ENCODE results near the gene CACNA2D4. TPM values are rescaled to one million over a fixed set of nuclear protein-coding genes. Genes with fewer than 3 reads are reported as not detected.

CACNA2D4 gene
- total RNA-seq, 4 donors from 2014 or later: 1.4 to 3.3 (median 3.0) TPM

GRCh38 chr12:1766110-1766509, 152.3 kb downstream of the CACNA2D4 start:
- Histone ChIP-seq H3K4me1 (peaks cover 0 to 8% (median 0%) of the 10 kb centered on the region in 3 donors), H3K4me3 (no peak overlapping the region), H3K27ac (no peak overlapping the region), H3K36me3 (peaks cover 0 to 7% of the 10 kb centered on the region in 2 donors), H3K27me3 (no peaks in the 10 kb centered on the region), H3K9me3 (no peaks in the 10 kb centered on the region)
- TF ChIP-seq POLR2A (IDR thresholded peaks at IDR 0.05) (no peak), CTCF (IDR thresholded peaks at IDR 0.05) (no peak), EP300 (IDR thresholded peaks at IDR 0.05) (no peak), POLR2AphosphoS5 (IDR thresholded peaks at IDR 0.05) (no peak)
- 88 to 100% methylated on average over 1 of the region's 1 CpG for WGBS, 2 donors (ENCODE audit: low coverage in 1 of 2)
- no peak for ATAC-seq

GRCh38 chr12:1763153-1763552, 155.3 kb downstream of the CACNA2D4 start:
- WGBS, 2 donors (ENCODE audit: low coverage in 1 of 2): 74 to 85% methylated on average over 2 of the region's 2 CpGs
- Histone ChIP-seq H3K4me3 (no peak overlapping the region), H3K9me3 (no peaks in the 10 kb centered on the region), H3K36me3 (peaks cover 0 to 3% of the 10 kb centered on the region in 2 donors), H3K4me1 (peaks cover 0 to 31% (median 0%) of the 10 kb centered on the region in 3 donors), H3K27ac (no peak overlapping the region), H3K27me3 (no peaks in the 10 kb centered on the region)
- ATAC-seq: no peak
- no peak for TF ChIP-seq CTCF (IDR thresholded peaks at IDR 0.05)
- TF ChIP-seq POLR2A (IDR thresholded peaks at IDR 0.05): no peak
- no peak for TF ChIP-seq POLR2AphosphoS5 (IDR thresholded peaks at IDR 0.05)
- no peak for TF ChIP-seq EP300 (IDR thresholded peaks at IDR 0.05)

- H3K27ac ChIP-seq: no peak overlapping the region
- no peaks in the 10 kb centered on the region for H3K27me3 ChIP-seq
- peaks cover 0 to 32% (median 0%) of the 10 kb centered on the region in 3 donors for H3K4me1 ChIP-seq
- H3K4me3 ChIP-seq: no peak overlapping the region
- TF ChIP-seq EP300 (IDR thresholded peaks at IDR 0.05) (no peak), POLR2A (IDR thresholded peaks at IDR 0.05) (no peak)
- H3K9me3 ChIP-seq: no peaks in the 10 kb centered on the region
- ATAC-seq: no peak
- peaks cover 0 to 13% of the 10 kb centered on the region in 2 donors for H3K36me3 ChIP-seq
- 80 to 83% methylated on average over 3 of the region's 3 CpGs for WGBS, 2 donors (ENCODE audit: low coverage in 1 of 2)
Observed at GRCh38 chr12:1761857-1762256, 156.6 kb downstream of the CACNA2D4 start.

- 77 to 88% methylated on average over 1 to 2 of the region's 2 CpGs for WGBS, 2 donors (ENCODE audit: low coverage in 1 of 2)
- no peak for TF ChIP-seq CTCF (IDR thresholded peaks at IDR 0.05)
- no peak for TF ChIP-seq EP300 (IDR thresholded peaks at IDR 0.05)
- no peak for TF ChIP-seq POLR2AphosphoS5 (IDR thresholded peaks at IDR 0.05)
- no peak for TF ChIP-seq POLR2A (IDR thresholded peaks at IDR 0.05)
- peaks cover 0 to 18% of the 10 kb centered on the region in 2 donors for H3K36me3 ChIP-seq
- H3K4me3 ChIP-seq: no peak overlapping the region
- ATAC-seq: no peak
- H3K27ac ChIP-seq: no peak overlapping the region
- H3K4me1 ChIP-seq: peaks cover 0 to 32% (median 0%) of the 10 kb centered on the region in 3 donors
- H3K27me3 ChIP-seq: no peaks in the 10 kb centered on the region
- H3K9me3 ChIP-seq: no peaks in the 10 kb centered on the region
Observed at GRCh38 chr12:1760566-1761382, 157.7 kb downstream of the CACNA2D4 start.

GRCh38 chr12:1758887-1759286, 159.6 kb downstream of the CACNA2D4 start:
- WGBS, 2 donors (ENCODE audit: low coverage in 1 of 2): 0 to 23% methylated on average over 2 to 4 of the region's 4 CpGs
- H3K27ac ChIP-seq: no peak overlapping the region
- ATAC-seq: no peak
- peaks cover 0 to 34% of the 10 kb centered on the region in 2 donors for H3K36me3 ChIP-seq
- peaks cover 0 to 26% (median 0%) of the 10 kb centered on the region in 3 donors for H3K4me1 ChIP-seq
- no peak overlapping the region for H3K4me3 ChIP-seq
- no peak for TF ChIP-seq CTCF (IDR thresholded peaks at IDR 0.05)
- TF ChIP-seq POLR2A (IDR thresholded peaks at IDR 0.05): no peak
- no peak for TF ChIP-seq EP300 (IDR thresholded peaks at IDR 0.05)
- TF ChIP-seq POLR2AphosphoS5 (IDR thresholded peaks at IDR 0.05): no peak
- no peaks in the 10 kb centered on the region for H3K27me3 ChIP-seq
- H3K9me3 ChIP-seq: no peaks in the 10 kb centered on the region

Measured in gastroesophageal sphincter (tissue), 4 donors.